SK-N-SH (cell line): Measurements from ENCODE around the gene CACNA1H. TPM values are rescaled to one million over a fixed set of nuclear protein-coding genes. Genes with fewer than 3 reads are reported as not detected.

Experiments
- CTCF ChIA-PET: fragments of 300-600, 350-600 bp; formaldehyde crosslinking; extraction: SDS; loops from one replicate; lab custom pipeline; 2021; lab: Yijun Ruan, JAX
- POLR2A ChIA-PET: fragments of 350-600 bp; sonication (Branson Sonifier 250); formaldehyde crosslinking; extraction: SDS; loops from one replicate; lab custom pipeline; 2020; ENCODE audit warnings: antibody characterized with exemption, inconsistent platforms; lab: Yijun Ruan, JAX
- DNase-seq: peaks from one replicate; pipeline ENCODE4 v3.0.0; 2012
- H2AFZ ChIP-seq: fragments of 200-600 bp; sonication (generic); 2 replicates; pipeline ENCODE4 v1.8.1; 2016; ENCODE audit warnings: antibody characterized with exemption, mild to moderate bottlenecking, low read depth
- H3F3A ChIP-seq: fragments of 200-600 bp; sonication (generic); replicated peaks from 2 replicates; pipeline ENCODE3; 2016; ENCODE audit warnings: antibody characterized with exemption, mild to moderate bottlenecking; ENCODE audit not compliant: insufficient read depth
- H3K27ac ChIP-seq, 2 experiments: fragments of 200-500 bp in 1 of 2; fragments of 200-600 bp in 1 of 2; sonication (Bioruptor generic) in 1 of 2; sonication (generic), shearing (Covaris generic) in 1 of 2; 2 replicates each; pipeline versions ENCODE4 v1.5.1 to v1.6.1; 2014 to 2016; ENCODE audit warnings: low read depth in 2 of 2, inconsistent platforms in 1 of 2, low read length in 1 of 2, mild to moderate bottlenecking in 1 of 2, mixed read lengths in 1 of 2
- H3K27me3 ChIP-seq: fragments of 200-600 bp; sonication (generic), shearing (Covaris generic); 2 replicates; pipeline ENCODE4 v1.6.1; 2016; ENCODE audit warnings: mixed run types; ENCODE audit not compliant: insufficient read depth
- H3K36me3 ChIP-seq, 2 experiments: fragments of 200-500 bp in 1 of 2; fragments of 200-600 bp in 1 of 2; sonication (Bioruptor generic) in 1 of 2; sonication (generic) in 1 of 2; replicated peaks in 1 of 2; 2 replicates each; pipeline versions ENCODE3 to v1.5.1; 2014 to 2016; ENCODE audit warnings: low read length in 1 of 2, mild to moderate bottlenecking in 1 of 2; ENCODE audit not compliant: insufficient read depth in 2 of 2, control insufficient read depth in 1 of 2
- H3K4me1 ChIP-seq, 2 experiments: fragments of 200-500 bp in 1 of 2; fragments of 200-600 bp in 1 of 2; sonication (Bioruptor generic) in 1 of 2; sonication (generic), shearing (Covaris generic) in 1 of 2; 2 replicates each; pipeline versions ENCODE4 v1.5.1 to v1.6.1; 2014 to 2016; ENCODE audit warnings: low read depth in 1 of 2, low read length in 1 of 2, mixed run types in 1 of 2; ENCODE audit not compliant: insufficient read depth in 2 of 2, control insufficient read depth in 1 of 2
- H3K4me2 ChIP-seq: fragments of 200-600 bp; sonication (generic), shearing (Covaris generic); 2 replicates; pipeline ENCODE4 v1.6.1; 2017; ENCODE audit warnings: mixed run types
- H3K4me3 ChIP-seq, 2 experiments: fragments of 200-500 bp in 1 of 2; fragments of 200-600 bp in 1 of 2; sonication (Bioruptor generic) in 1 of 2; sonication (generic), shearing (Covaris generic) in 1 of 2; 2 replicates each; pipeline versions ENCODE4 v1.5.1 to v1.8.1; 2014 to 2016; ENCODE audit warnings: low read depth in 2 of 2, inconsistent platforms in 1 of 2, low read length in 1 of 2, mild to moderate bottlenecking in 1 of 2, mixed read lengths in 1 of 2, moderate library complexity in 1 of 2
- H3K79me2 ChIP-seq: fragments of 200-600 bp; sonication (generic); 2 replicates; pipeline ENCODE4 v1.8.1; 2017; ENCODE audit warnings: mild to moderate bottlenecking; ENCODE audit not compliant: insufficient read depth
- H3K9ac ChIP-seq: fragments of 200-600 bp; sonication (generic); 2 replicates; pipeline ENCODE4 v1.6.1; 2017; ENCODE audit warnings: mixed run types
- H3K9me2 ChIP-seq: fragments of 200-600 bp; sonication (generic); 2 replicates; pipeline ENCODE4 v1.6.1; 2017; ENCODE audit warnings: mixed run types
- H3K9me3 ChIP-seq: fragments of 200-600 bp; sonication (generic); 2 replicates; pipeline ENCODE4 v1.6.1; 2017; ENCODE audit warnings: mixed run types, mild to moderate bottlenecking, moderate library complexity
- H4K20me1 ChIP-seq: fragments of 200-600 bp; sonication (generic); 2 replicates; pipeline ENCODE4 v1.6.1; 2017; ENCODE audit warnings: mild to moderate bottlenecking, mixed run types; ENCODE audit not compliant: insufficient read depth
- EP300 ChIP-seq, 2 experiments: IDR thresholded peaks; 2 replicates each; pipeline versions ENCODE4 v1.4.0 to v1.6.1; 2012; ENCODE audit warnings: borderline replicate concordance in 1 of 2, low read depth in 1 of 2, low read length in 1 of 2
- FOXM1 ChIP-seq: IDR thresholded peaks from 2 replicates; pipeline ENCODE4 v1.4.0; 2012; ENCODE audit warnings: low read depth, mild to moderate bottlenecking
- MAX ChIP-seq: IDR thresholded peaks from 2 replicates; pipeline ENCODE4 v1.4.0; 2012; ENCODE audit warnings: low read depth
- PBX3 ChIP-seq: IDR thresholded peaks from 2 replicates; pipeline ENCODE4; 2012
- RAD21 ChIP-seq: IDR thresholded peaks from 2 replicates; pipeline ENCODE4 v1.6.1; 2012; ENCODE audit warnings: mild to moderate bottlenecking, low read length
- RCOR1 ChIP-seq: fragments of 150-350 bp; IDR thresholded peaks from 2 replicates; pipeline ENCODE4 v1.6.1; 2017; ENCODE audit warnings: antibody characterized with exemption, low read length
- REST ChIP-seq: IDR thresholded peaks from 2 replicates; pipeline ENCODE4 v1.6.1; 2012; ENCODE audit warnings: mild to moderate bottlenecking, low read depth, low read length, moderate library complexity
- RFX5 ChIP-seq: IDR thresholded peaks from 2 replicates; pipeline ENCODE4 v1.6.1; 2012; ENCODE audit warnings: mild to moderate bottlenecking, improper control_type of control experiment, low read length
- SIN3A ChIP-seq: IDR thresholded peaks from 2 replicates; pipeline ENCODE4 v1.6.1; 2012; ENCODE audit warnings: low read depth, mild to moderate bottlenecking, low read length, moderate library complexity, borderline replicate concordance
- SMC3 ChIP-seq: IDR thresholded peaks from 2 replicates; pipeline ENCODE4 v1.6.1; 2012; ENCODE audit warnings: low read depth, low read length, improper control_type of control experiment
- TAF1 ChIP-seq: IDR thresholded peaks from 2 replicates; pipeline ENCODE4 v1.6.1; 2012; ENCODE audit warnings: low read depth, mild to moderate bottlenecking, low read length, moderate library complexity, borderline replicate concordance
- TEAD4 ChIP-seq: IDR thresholded peaks from 2 replicates; pipeline ENCODE4 v1.4.0; 2012; ENCODE audit warnings: mild to moderate bottlenecking, borderline replicate concordance; ENCODE audit not compliant: insufficient read depth
- WGBS: methylation state at CpG from one replicate; pipeline ENCODE4 v1.1.6; 2017; ENCODE audit warnings: low lambda C conversion rate; 5-methylcytosine and 5-hydroxymethylcytosine counted together
- polyA plus RNA-seq, 3 experiments: library from polyadenylated mRNA; depleted of rRNA; stranded (reverse); fragments of >200 nt; gene quantifications; 2 replicates each; pipeline ENCODE4 v1.2.3, GENCODE V29; 2012
- TF ChIP-seq, protein P1 (sequence below): fragments of 200-600 bp; sonication (generic); IDR thresholded peaks from 2 replicates; pipeline ENCODE4 v1.6.1; 2017; ENCODE audit warnings: antibody characterized with exemption, mild to moderate bottlenecking, moderate library complexity
- TF ChIP-seq, protein P2 (sequence below): fragments of 150-350 bp; IDR thresholded peaks from 2 replicates; pipeline ENCODE4 v1.6.1; 2016; ENCODE audit warnings: mild to moderate bottlenecking, low read depth, low read length

Gene CACNA1H
- polyA plus RNA-seq, 1 of the 3 experiments (the other 2 are of a cell fraction) = not detected

DNA sequence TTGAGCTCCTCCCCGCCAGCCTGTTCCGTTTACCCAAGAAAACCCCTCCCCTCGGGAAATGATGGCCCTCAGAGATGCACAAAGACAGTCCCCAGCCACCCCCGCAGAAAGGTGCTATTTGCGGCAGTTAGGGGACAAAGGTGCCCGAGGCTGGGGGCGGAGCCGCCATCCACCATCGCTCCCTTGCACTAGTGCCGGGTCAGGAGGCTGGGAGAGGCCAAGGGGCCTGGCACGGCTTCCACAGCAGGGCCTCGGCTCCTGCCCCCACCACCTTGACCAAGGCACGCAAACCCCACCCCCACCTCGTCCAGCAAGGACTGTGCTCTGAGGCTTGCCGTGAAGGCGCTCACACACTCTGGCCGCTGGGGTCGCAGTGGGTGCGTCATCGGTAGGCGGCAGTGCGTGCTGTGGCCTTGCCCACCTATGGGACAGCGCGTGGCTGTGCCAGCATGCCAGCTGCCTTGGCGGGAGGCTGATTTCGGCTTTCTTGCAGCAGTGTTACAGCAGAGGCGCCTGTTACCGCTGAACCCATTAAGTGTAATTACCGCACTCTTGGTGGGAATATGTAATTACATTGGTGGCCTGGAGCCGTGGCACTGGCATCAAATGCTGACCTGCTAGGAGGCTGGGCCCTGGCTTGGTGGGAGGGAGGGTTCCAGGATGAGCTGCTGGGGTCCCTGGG lies 40.4 kb downstream of the CACNA1H start:
- DNase-seq = peak; percentile 77
- no peaks in the 10 kb centered on the region for H3K79me2 ChIP-seq
- H3K4me2 ChIP-seq = no peak overlapping the region
- H3K27me3 ChIP-seq = peaks cover 49% of the 10 kb centered on the region
- peaks cover 12% of the 10 kb centered on the region; the same call in 1 of the 2 replicates for H4K20me1 ChIP-seq
- H3K4me3 ChIP-seq = no peak overlapping the region; a peak in 1 of 4 replicates
- H3K4me1 ChIP-seq = no peaks in the 10 kb centered on the region; a peak in 1 of 4 replicates
- H3F3A ChIP-seq = no peaks in the 10 kb centered on the region
- no peak overlapping the region for H3K9ac ChIP-seq
- no peaks in the 10 kb centered on the region for H3K36me3 ChIP-seq
- H3K9me2 ChIP-seq = no peaks in the 10 kb centered on the region
- 16% methylated on average over 13 of the region's 30 CpGs for WGBS
- CTCF ChIA-PET = interaction anchor here (0.6 to 2.1 kb wide), 19 partner anchors 10 to 194 kb away, joined by 3 to 9 read pairs (median 4); no protein-coding TSS in a partner anchor
- TF ChIP-seq, protein P1, sequence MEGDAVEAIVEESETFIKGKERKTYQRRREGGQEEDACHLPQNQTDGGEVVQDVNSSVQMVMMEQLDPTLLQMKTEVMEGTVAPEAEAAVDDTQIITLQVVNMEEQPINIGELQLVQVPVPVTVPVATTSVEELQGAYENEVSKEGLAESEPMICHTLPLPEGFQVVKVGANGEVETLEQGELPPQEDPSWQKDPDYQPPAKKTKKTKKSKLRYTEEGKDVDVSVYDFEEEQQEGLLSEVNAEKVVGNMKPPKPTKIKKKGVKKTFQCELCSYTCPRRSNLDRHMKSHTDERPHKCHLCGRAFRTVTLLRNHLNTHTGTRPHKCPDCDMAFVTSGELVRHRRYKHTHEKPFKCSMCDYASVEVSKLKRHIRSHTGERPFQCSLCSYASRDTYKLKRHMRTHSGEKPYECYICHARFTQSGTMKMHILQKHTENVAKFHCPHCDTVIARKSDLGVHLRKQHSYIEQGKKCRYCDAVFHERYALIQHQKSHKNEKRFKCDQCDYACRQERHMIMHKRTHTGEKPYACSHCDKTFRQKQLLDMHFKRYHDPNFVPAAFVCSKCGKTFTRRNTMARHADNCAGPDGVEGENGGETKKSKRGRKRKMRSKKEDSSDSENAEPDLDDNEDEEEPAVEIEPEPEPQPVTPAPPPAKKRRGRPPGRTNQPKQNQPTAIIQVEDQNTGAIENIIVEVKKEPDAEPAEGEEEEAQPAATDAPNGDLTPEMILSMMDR = peak; percentile 25
- TF ChIP-seq SMC3 = no peak
- no peak for TF ChIP-seq MAX
- no peak for TF ChIP-seq SIN3A
- H3K9me3 ChIP-seq = no peaks in the 10 kb centered on the region
- H2AFZ ChIP-seq = no peak overlapping the region
- H3K27ac ChIP-seq = no peak overlapping the region
- POLR2A ChIA-PET = no interaction called here

GRCh38 chr16:1193825-1194581 lies 41.1 kb downstream of the CACNA1H start:
- no peaks in the 10 kb centered on the region for H3K9me3 ChIP-seq
- H2AFZ ChIP-seq = no peak overlapping the region
- POLR2A ChIA-PET = no interaction called here
- H3K79me2 ChIP-seq = no peaks in the 10 kb centered on the region
- peaks cover 9% of the 10 kb centered on the region; the same call in 1 of the 2 replicates for H4K20me1 ChIP-seq
- WGBS = 34% methylated on average over 6 of the region's 29 CpGs
- no peak overlapping the region for H3K4me2 ChIP-seq
- no peak overlapping the region for H3K4me3 ChIP-seq
- no peak overlapping the region for H3K27ac ChIP-seq
- no peaks in the 10 kb centered on the region; a peak in 1 of 4 replicates for H3K4me1 ChIP-seq
- CTCF ChIA-PET = interaction anchor here (0.6 to 2.1 kb wide), 23 partner anchors 9 to 195 kb away, joined by 3 to 9 read pairs (median 4); partner anchors contain the start of gene TPSG1
- no peak for DNase-seq
- no peaks in the 10 kb centered on the region for H3K36me3 ChIP-seq
- H3K9me2 ChIP-seq = no peaks in the 10 kb centered on the region
- H3K27me3 ChIP-seq = peaks cover 44% of the 10 kb centered on the region
- no peak overlapping the region for H3K9ac ChIP-seq
- H3F3A ChIP-seq = no peaks in the 10 kb centered on the region
- TF ChIP-seq TAF1 (no peak), FOXM1 (no peak), RFX5 (no peak), RCOR1 (no peak), SIN3A (no peak), RAD21 (no peak), TEAD4 (no peak), PBX3 (no peak), EP300 (IDR thresholded peaks at IDR 0.05; ENCODE audit: borderline replicate concordance in 1 of 2, low read depth in 1 of 2, low read length in 1 of 2) (no peak), REST (no peak)
- TF ChIP-seq, protein P2, sequence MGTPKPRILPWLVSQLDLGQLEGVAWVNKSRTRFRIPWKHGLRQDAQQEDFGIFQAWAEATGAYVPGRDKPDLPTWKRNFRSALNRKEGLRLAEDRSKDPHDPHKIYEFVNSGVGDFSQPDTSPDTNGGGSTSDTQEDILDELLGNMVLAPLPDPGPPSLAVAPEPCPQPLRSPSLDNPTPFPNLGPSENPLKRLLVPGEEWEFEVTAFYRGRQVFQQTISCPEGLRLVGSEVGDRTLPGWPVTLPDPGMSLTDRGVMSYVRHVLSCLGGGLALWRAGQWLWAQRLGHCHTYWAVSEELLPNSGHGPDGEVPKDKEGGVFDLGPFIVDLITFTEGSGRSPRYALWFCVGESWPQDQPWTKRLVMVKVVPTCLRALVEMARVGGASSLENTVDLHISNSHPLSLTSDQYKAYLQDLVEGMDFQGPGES = no peak
